ENCODE measurements around the gene MAN1C1.

- TF ChIP-seq CTCF (IDR thresholded peaks at IDR 0.05) (no peak), POLR2A (IDR thresholded peaks at IDR 0.05) (no peak)
These were observed 97.9 kb downstream of the MAN1C1 start for GRCh38 chr1:25714372-25714931.
